Osteoblast (primary cell): ENCODE results near the gene HCFC2. TPM values are rescaled to one million over a fixed set of nuclear protein-coding genes. Genes with fewer than 3 reads are reported as not detected.

Experiments used
- DNase-seq: peaks from one replicate; pipeline ENCODE4 v3.0.0; 2011; ENCODE audit warnings: low spot score, mixed read lengths; ENCODE audit not compliant: insufficient read length; ENCODE audit errors: missing footprints
- H2AFZ ChIP-seq: 2 replicates; pipeline ENCODE4 v1.6.0; 2011; ENCODE audit warnings: mild to moderate bottlenecking, low read length
- H3K27ac ChIP-seq: 2 replicates; pipeline ENCODE4 v1.5.1; 2011; ENCODE audit warnings: mild to moderate bottlenecking, low read depth, low read length, moderate library complexity
- H3K27me3 ChIP-seq: 2 replicates; pipeline ENCODE4 v1.6.0; 2012; ENCODE audit warnings: mild to moderate bottlenecking, control low read depth, inconsistent platforms, low read length, moderate library complexity; ENCODE audit not compliant: insufficient read depth
- H3K36me3 ChIP-seq: 2 replicates; pipeline ENCODE4 v1.5.1; 2011; ENCODE audit warnings: mild to moderate bottlenecking, low read length, control low read depth, moderate library complexity; ENCODE audit not compliant: insufficient read depth
- H3K4me1 ChIP-seq: 2 replicates; pipeline ENCODE4 v1.5.1; 2011; ENCODE audit warnings: mild to moderate bottlenecking, low read length, control low read depth, moderate library complexity; ENCODE audit not compliant: insufficient read depth
- H3K4me2 ChIP-seq: 2 replicates; pipeline ENCODE4 v1.6.0; 2011; ENCODE audit warnings: mild to moderate bottlenecking, low read length; ENCODE audit not compliant: insufficient read depth
- H3K4me3 ChIP-seq: fragments of 200-600 bp; sonication (generic); 3 replicates; pipeline ENCODE4 v1.5.1; 2012; ENCODE audit warnings: mild to moderate bottlenecking, low read length, inconsistent platforms; ENCODE audit not compliant: insufficient read depth
- H3K79me2 ChIP-seq: 2 replicates; pipeline ENCODE4 v1.6.0; 2012; ENCODE audit warnings: mild to moderate bottlenecking, low read length, control low read depth, inconsistent platforms; ENCODE audit not compliant: insufficient read depth
- H3K9me3 ChIP-seq: 2 replicates; pipeline ENCODE4 v1.5.1; 2011; ENCODE audit warnings: low read depth, low read length, control low read depth
- H4K20me1 ChIP-seq: 2 replicates; pipeline ENCODE4 v1.6.0; 2012; ENCODE audit warnings: mild to moderate bottlenecking, low read length, control low read depth; ENCODE audit not compliant: insufficient read depth
- CTCF ChIP-seq: IDR thresholded peaks from 2 replicates; pipeline ENCODE4 v1.5.1; 2011; ENCODE audit warnings: mild to moderate bottlenecking, low read depth, low read length, moderate library complexity; ENCODE audit errors: extremely low read depth
- total RNA-seq: library from RNA; depleted of rRNA; stranded (reverse); fragments of >200 nt; gene quantifications from 2 replicates; pipeline ENCODE4 v1.2.3, GENCODE V29; 2012

Gene HCFC2
- total RNA-seq, 1 donor = 25.7 TPM

GRCh38 chr12:104115587-104115975, 51.2 kb downstream of the HCFC2 start:
- no peaks in the 10 kb centered on the region for H3K9me3 ChIP-seq
- no peak overlapping the region for H2AFZ ChIP-seq
- no peak for TF ChIP-seq CTCF
- H3K79me2 ChIP-seq = peaks cover 2% of the 10 kb centered on the region
- no peaks in the 10 kb centered on the region for H4K20me1 ChIP-seq
- peaks cover 9% of the 10 kb centered on the region for H3K4me1 ChIP-seq
- H3K4me3 ChIP-seq = no peak overlapping the region
- no peak for DNase-seq
- H3K4me2 ChIP-seq = no peak overlapping the region
- H3K36me3 ChIP-seq = peaks cover 28% of the 10 kb centered on the region
- no peak overlapping the region for H3K27ac ChIP-seq
- no peaks in the 10 kb centered on the region for H3K27me3 ChIP-seq

GRCh38 chr12:104121001-104121400, 56.7 kb downstream of the HCFC2 start:
- Histone ChIP-seq H3K4me1 (peaks cover 33% of the 10 kb centered on the region), H3K9me3 (no peaks in the 10 kb centered on the region), H2AFZ (no peak overlapping the region), H3K36me3 (peaks cover 57% of the 10 kb centered on the region), H3K79me2 (peaks cover 2% of the 10 kb centered on the region), H3K4me2 (peak overlapping the region; percentile 10), H3K4me3 (no peak overlapping the region), H3K27ac (peak overlapping the region; percentile 30), H4K20me1 (no peaks in the 10 kb centered on the region), H3K27me3 (no peaks in the 10 kb centered on the region)
- no peak for TF ChIP-seq CTCF
- peak; percentile 73 for DNase-seq

- Histone ChIP-seq H3K4me1 (peaks cover 33% of the 10 kb centered on the region), H3K79me2 (peaks cover 1% of the 10 kb centered on the region), H3K27me3 (no peaks in the 10 kb centered on the region), H3K36me3 (peaks cover 63% of the 10 kb centered on the region), H2AFZ (no peak overlapping the region), H3K4me3 (no peak overlapping the region), H3K4me2 (no peak overlapping the region), H4K20me1 (no peaks in the 10 kb centered on the region), H3K27ac (peak overlapping the region; percentile 30), H3K9me3 (no peaks in the 10 kb centered on the region)
- TF ChIP-seq CTCF = no peak
- no peak for DNase-seq
Measured at GRCh38 chr12:104122298-104122697, 58.0 kb downstream of the HCFC2 start.

GRCh38 chr12:104126548-104126947, 62.2 kb downstream of the HCFC2 start:
- Histone ChIP-seq H3K27ac (no peak overlapping the region), H3K4me1 (peaks cover 27% of the 10 kb centered on the region), H3K27me3 (no peaks in the 10 kb centered on the region), H3K79me2 (peaks cover 24% of the 10 kb centered on the region), H4K20me1 (no peaks in the 10 kb centered on the region), H2AFZ (no peak overlapping the region), H3K36me3 (peaks cover 85% of the 10 kb centered on the region), H3K4me2 (no peak overlapping the region), H3K4me3 (no peak overlapping the region), H3K9me3 (no peaks in the 10 kb centered on the region)
- DNase-seq = no peak
- TF ChIP-seq CTCF = no peak
